Hair follicular keratinocyte (primary cell): ENCODE results near the gene NOP10. TPM values are rescaled to one million over a fixed set of nuclear protein-coding genes. Genes with fewer than 3 reads are reported as not detected.

Experiments used
- total RNA-seq: library from RNA; depleted of rRNA; stranded (reverse); fragments of >200 nt; gene quantifications from 2 replicates; pipeline ENCODE4 v1.2.3, GENCODE V29; 2015

The NOP10 gene
- 277 and 284 TPM in 2 replicates for total RNA-seq

DNA sequence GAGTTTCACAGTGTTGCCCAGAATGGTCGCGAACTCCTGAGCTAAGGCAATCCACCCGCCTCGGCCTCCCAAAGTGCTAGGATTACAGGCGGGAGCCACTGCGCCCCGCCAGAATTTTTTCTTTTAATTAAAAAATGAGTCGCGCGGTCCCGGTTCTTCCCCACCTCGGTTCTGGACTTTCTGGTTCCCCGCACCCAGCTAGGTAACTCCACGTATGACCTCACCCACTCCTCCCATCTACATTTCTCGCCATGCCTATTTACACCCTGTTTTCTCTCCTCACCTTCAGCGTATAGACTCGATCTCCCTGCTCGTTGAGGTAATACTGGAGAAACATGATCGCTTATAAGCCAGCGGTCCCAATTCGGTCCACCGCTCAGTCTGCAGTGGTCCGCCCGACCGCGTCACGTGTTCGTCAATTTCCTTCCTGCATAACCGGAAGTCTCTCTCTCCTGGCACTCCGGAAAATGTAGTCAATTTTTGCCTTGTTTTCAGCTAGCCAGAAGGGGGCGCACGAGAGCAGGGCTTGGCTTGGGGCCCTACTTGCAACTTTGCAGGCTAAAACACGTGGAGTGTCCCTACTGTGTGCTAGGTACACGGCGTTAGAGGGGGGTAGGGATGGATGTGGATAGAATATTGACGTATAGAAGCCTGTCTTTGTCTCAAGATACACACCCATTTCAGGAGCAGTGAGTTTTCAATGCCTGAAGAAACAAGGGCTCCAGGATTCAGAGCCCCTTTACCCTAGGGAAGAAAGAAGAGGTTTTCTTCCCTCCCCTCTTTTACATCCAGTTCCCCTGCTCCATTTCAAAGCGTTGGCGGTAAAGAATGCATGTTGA is at the start of gene NOP10, which contains the start of gene NUTM1:
NOP10 (minus strand) TSS at position 400 of the 839 bp plus-strand sequence; CDS start at position 337, 63 bp downstream.
NUTM1 (plus strand) TSS at position 579 of the 839 bp plus-strand sequence. CDS start 382 bp downstream, outside the sequence.

DNA sequence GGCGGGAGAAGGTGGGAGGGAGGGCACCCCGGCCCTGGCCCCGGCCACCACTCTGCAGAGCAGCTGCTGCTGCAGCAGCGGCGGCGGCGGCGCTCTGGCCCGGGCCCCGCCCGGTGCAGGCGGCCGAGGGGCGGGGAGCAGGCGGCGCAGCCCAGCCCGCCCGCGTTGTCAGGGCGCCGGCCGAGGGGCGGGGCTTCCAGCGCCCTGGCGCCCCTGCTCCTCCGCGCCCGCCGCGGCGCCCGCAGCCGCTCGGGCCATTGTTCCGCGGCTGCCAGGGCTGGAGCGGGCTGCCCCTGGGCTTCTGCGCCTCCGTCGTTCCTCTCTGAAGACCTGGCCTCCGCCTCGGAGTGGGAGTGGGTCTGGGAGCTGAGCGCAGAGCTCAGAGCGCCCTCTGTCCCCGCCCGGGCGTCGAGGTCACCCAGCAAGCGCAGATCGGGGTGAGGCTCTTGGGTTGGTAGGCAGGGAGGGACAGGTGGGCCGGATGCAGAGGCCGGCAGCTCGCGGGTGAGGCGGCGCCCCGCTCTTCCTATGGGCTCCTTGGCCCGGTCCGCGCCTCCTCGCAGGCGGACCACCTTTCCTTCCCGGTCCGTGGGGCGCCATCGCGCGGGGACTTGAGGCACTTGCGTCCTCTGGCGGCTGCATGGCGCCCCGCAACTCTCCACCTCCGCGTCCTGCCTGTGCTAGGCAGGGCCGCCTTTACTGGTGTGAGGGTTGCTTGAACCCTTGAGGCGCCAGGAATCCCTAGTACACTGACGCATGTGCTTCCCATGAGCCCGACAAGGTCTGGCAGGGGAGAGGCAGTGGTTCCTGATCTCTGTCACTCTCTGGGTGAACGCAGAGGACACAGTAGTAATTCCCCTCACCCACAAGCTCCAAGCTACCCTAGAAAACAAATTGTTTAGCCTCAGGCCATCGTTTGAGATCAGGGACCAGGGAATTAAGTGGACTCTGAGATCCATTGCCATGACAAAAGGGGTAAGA is 24.5 kb upstream of the NOP10 start, which contains the start of gene LPCAT4:
LPCAT4 (minus strand) TSS at position 96 of the 981 bp plus-strand sequence. CDS start 96 bp downstream, outside the sequence.

DNA sequence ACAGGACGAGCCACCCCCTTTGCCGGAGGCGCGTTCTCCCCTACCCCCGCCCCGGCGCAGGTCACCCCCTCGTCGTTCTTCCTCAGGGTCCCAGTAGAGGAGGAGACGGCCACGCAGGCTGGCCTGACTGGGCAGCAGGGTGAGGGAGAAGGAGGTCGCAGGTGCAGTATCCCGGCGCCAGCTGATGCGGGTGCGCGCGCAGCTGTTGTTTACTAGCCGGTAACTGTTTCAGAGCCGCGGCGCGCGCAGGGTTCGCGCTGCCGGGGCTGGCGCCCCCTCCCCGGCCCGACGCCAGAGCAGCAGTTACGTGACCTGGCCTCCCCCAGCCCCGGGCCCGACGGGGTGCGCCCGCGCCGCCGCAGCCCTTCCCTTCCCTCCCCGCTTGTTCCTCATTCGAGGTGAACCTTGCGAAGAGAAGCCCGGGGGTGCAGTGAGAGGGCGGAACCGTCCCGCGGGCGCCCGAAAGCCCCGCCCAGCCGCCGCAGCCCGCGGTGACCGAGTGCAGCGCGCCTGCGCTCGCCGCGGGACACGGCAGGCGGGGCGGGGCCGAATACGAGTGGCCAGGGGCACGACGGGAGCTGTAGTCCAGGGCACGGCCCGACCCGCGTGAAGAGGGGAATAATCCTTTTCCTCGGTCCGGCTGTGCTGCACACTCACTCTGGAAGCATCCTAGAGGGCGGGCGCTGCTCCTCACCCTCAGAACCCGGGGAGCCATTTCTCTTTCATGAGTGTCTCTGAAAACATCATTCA is 5.2 kb downstream of the NOP10 start, which contains the start of gene SLC12A6:
SLC12A6 (minus strand) TSS at position 225 of the 750 bp plus-strand sequence. CDS start 1,101 bp downstream, outside the sequence.

Other genes with a start within 250 kb of the NOP10 start
- 46.2 and 48.0 TPM in 2 replicates for gene EMC7, start 241.3 kb downstream of the NOP10 start, total RNA-seq
- gene PGBD4, start 241.1 kb downstream of the NOP10 start, total RNA-seq = 0.46 and 0.47 TPM in 2 replicates
- 35.7 and 57.3 TPM in 2 replicates for gene KATNBL1, start 133.0 kb downstream of the NOP10 start, total RNA-seq
- gene EMC4, start 118.1 kb downstream of the NOP10 start, total RNA-seq = 174 and 176 TPM in 2 replicates
- 4.0 and 4.2 TPM in 2 replicates for gene SLC12A6, start 5.4 kb downstream of the NOP10 start, total RNA-seq
- not detected in 2 replicates for gene NUTM1, start 179 bp upstream of the NOP10 start, total RNA-seq
- 16.6 and 32.5 TPM in 2 replicates for gene LPCAT4, start 24.1 kb upstream of the NOP10 start, total RNA-seq
- gene GOLGA8A, start 94.7 kb upstream of the NOP10 start, total RNA-seq = 3.9 and 6.1 TPM in 2 replicates
- gene GOLGA8B, start 240.5 kb upstream of the NOP10 start, total RNA-seq = 8.8 and 11.6 TPM in 2 replicates